HG02759 (cell line): Measurements from ENCODE around the gene KRT35.

Source experiments
- ATAC-seq: cut with Tn5 transposase; IDR thresholded peaks from one replicate; pipeline ENCODE4 v1.9.1; 2021; ENCODE audit warnings: mild to moderate bottlenecking, moderate library complexity; ENCODE audit not compliant: unreplicated experiment

The KRT35 gene

DNA sequence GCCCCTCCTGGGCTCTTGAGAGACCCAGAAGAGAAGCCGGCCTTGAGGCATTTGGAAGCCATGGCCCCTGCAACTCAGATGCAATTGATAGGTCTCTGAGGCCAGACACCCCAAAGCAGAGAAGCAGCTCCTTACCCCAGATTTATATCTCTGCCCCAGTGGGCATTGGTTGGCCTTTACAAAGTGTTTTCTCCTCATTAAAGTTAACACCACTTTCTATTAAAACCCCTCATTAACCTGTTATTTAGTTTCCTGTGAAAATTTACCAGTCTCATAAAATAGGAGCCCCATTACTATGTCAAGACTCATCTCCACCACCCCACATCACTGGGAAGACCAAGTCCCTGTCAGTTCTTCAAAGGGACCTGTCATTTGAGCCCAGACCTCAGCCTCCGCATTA lies at the start of gene KRT35:
TSS of gene KRT35 (minus strand) at position 116 of the 400 bp plus-strand sequence. CDS start at position 62, 54 bp downstream.
- ATAC-seq, result no peak

DNA sequence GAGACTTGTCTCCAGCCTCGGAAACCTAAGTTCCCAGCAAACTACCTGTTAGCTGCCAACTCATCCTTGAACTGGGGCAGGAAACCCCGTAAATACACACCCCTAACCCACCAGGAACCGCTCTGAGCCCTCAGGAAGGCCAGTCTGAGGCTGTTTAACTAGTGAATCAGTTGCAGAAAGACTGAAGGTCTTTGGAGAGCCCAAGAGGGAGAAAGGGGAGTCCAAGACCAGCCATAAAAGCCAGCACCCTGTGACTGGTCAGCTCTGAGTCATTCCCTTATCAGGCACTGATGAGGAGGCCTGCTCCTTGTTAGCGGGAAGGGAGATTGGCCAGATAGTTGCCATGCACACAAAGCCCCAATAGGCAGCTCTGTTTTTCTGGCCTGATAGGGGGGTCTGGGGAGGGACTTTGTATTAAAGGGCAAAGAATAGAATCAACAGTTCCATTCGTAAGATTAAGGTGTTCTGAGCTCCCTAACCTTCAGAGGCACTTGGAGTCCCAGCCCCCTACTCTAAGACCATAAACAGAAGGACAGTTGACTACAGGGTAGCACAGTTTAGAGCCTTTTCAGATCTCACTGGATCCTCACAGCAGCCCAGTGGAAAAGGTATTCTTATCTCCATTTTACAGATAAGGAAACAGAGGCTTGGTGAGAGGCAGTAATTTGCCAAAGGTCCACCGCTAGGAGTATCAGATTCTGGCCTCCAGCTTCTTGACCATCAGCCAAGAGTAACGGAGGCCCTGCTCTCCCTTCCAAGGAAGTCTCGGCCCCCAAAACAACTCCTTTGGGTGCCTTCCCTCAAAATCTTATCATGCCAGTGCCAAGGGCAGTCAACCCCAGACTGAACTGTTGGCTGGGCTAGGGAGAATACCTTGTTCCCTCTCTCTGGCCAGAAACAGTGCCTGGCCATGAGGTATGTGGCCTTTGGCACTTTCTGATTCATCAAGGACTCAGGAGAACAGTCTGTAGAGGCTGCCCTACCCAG lies 49.4 kb upstream of the KRT35 start:
- ATAC-seq, result no peak

DNA sequence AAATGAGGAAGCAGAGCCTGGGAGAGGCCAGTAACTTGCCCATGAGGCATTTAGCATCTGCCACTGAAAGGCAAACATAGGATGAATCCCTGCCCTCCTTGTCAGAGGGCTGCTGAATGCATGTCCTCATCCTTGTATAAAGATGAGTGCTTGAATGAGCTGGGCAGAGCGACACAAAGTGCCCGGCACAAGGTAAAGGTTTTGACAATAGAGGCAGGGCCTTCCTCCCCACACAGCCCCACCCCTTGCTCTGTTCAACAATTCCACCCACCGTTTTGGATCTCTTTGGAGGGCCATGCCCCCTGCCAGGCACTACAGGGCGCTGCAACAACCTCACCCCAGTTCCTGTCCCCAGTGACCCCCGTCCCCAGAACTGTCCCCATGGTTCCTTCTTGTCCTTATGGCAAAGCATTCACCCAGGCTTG lies 48.6 kb upstream of the KRT35 start:
- no peak for ATAC-seq

DNA sequence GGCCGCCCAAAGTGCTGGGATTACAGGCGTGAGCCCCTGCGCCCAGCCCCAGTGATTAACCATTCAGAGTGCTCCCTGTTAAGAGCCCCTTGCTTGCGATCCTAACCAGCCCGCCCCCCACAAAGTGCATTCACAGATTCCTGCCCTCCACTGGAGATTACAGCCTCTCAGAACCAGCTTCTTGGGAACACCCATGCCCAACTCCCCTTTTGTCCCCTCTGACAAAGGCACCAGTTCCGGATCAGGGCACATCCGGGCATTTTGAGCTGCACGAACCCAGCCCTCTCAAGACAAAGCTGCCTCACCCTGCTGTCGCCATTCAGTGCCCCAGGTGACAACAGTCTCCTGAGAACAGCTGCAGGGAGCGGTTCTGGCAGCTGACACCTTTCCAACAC lies 48.0 kb upstream of the KRT35 start:
- ATAC-seq, result no peak

DNA sequence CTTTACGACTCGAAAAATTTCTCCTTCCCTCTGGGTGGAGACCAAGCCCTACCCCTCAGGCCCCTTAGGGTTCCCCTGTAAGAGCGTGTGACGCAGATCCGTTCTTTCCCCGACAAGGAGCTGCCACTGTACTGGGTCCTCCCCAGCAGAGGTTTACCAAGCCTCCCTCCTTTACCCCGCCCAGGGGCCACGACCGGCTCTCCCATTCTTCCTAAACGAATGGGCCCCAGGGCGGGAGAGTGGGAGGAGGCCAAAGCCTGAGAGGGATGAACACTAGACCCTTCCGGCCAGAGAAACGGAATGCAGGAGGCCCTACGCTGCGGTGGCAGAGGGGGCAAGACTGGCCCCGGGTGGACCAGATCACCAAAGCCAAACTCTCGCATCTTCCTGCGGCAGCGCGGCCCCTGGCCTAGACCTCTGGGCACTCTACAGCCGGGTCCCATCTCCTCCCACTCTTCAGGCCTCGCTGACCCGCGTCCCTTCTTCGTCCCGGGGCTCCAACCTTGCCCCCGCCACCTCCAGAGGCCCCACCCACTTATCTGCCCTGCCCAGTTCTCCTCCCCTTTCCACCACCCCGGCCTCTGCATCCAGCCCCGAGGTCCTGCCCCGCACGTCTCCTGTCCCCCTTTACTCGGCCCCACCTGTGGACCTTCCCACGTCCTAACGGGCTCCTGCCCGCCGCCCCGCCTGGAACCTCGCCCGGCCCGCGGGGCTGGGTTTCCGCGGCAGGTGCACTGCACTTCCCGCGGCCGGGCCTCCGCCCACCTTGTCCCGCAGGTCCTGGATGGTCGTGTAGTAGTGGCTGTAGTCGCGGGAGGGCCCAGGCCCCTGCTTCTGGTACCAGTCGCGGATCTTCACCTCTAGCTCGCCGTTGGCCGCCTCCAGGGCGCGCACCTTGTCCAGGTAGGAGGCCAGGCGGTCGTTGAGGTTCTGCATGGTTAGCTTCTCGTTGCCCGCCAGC lies 46.4 kb upstream of the KRT35 start:
- ATAC-seq, result no peak

DNA sequence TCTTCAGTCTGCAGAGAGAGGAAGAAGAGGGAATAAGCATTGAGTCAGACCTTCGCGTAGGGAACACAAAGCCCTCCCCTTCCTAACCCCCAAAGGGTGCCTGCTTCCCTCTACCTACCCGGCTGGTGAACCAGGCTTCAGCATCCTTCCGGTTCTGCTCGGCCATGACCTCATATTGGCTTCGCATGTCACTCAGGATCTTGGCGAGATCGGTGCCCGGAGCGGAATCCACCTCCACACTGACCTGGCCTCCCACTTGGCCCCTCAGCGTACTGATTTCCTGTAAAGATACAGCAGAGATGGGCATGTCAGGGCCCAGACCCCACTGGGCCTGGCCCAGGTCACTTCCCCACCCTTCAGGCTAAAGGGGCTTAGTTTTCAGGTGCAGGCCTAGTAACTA lies 43.3 kb upstream of the KRT35 start:
- no peak for ATAC-seq

DNA sequence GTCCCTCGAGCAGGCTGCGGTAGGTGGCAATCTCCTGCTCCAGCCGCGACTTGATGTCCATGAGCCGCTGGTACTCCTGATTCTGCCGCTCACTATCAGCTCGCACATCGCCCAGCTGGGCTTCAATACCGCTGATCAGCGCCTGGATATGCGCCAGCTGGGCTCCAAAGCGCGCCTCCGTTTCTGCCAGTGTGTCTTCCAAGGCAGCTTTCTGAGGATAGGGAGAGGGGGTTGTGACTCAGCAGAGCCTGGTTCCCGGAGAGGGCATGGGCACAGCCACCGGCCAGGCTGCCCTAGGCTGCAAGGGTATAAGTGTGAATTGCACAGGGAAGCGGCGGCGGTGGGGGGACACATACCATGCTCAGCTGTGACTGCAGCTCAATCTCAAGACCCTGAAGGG lies 42.8 kb upstream of the KRT35 start:
- no peak for ATAC-seq

DNA sequence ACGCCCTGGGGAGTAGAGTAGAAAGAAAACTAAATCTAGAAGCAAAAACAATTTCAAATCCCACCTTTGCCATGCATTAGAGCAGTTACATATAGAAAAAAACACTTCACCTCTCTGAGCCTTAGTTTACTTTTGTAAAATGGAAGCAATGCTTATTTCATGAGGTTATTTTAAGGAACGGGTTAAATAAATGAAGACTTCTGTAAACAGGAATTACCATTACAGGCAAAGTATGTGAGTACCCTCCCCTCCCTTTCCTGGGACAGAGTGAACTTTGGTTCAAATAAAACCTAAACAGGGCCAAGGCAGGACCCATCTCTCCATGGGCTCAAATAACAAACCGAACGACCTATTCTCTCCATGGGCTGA lies 42.3 kb upstream of the KRT35 start:
- ATAC-seq, result no peak

DNA sequence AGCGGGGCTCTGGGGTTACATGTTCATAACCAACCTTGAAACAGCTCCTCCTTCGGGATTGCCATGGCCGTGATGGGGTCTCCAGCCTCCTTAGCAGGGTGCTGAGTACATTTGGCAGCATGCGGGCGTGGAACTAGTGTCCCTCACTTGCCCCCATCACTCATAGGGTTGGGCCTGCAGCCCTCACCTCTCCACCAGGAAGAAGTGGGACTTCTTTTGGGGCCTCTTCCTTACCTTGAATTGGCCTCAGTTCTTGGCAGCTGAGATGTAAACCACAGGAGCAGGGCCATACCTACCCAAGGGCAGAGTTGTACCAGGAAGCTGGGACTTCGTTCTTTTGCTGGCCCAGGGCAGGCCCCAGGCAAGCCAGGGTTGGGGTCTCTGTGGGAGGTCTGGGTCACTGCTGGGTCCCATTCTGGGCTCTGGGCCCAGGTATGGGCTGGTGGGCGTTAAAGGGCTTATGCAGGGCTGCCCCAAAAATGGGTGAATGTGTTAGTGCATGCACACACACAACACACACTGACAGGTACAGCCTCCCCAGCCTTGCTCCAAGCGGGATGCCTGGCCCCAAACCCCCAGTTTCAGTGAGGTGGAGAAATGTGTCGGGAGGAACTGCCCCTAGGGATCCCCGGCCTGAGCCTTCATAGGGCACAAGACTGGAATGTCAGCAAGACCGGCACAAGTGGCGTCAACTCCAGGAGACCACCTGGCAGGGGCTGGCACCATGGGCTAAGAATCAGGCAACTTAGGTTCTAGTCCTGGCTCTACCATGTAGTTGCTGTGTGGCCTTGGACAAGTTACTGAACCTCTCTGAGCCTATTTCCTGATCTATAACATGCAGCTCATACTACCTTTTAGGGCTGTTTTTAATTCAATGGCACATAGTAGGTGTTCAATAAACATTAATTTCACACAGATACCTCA lies 41.6 kb upstream of the KRT35 start:
- ATAC-seq, result no peak

DNA sequence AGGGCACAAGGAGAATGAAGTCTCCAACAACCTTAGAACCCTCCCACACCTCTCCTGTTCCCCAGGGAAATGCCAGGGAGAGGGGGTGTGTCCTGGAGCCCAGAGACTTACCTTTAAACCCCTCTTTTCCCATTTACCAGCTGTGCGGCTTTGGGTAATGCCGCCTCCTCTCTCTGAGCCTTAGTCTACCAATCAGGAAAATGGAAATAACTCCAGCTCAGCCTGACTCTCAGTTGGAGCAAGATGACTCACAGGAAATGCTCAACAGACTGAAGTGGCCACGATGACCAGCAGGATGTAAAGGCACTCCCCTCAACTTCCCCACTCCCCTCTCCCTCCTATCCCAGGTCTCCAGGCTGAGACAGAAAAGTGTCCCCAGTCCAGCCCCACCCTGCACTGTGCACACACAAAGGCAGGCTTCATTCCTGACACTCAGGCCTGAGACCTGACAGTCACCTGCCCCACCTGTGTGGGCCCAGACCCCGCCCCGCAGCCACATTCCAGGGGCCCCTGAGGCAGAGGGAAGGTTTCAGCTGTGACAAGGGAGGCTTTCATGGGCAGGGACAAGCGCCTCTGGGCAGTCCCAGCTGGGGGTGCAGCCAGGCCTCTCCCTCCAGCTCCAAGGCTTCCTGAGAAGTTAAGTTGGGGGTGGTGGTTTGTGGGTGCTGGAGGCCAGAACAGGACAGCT lies 40.8 kb upstream of the KRT35 start:
- ATAC-seq, result no peak

DNA sequence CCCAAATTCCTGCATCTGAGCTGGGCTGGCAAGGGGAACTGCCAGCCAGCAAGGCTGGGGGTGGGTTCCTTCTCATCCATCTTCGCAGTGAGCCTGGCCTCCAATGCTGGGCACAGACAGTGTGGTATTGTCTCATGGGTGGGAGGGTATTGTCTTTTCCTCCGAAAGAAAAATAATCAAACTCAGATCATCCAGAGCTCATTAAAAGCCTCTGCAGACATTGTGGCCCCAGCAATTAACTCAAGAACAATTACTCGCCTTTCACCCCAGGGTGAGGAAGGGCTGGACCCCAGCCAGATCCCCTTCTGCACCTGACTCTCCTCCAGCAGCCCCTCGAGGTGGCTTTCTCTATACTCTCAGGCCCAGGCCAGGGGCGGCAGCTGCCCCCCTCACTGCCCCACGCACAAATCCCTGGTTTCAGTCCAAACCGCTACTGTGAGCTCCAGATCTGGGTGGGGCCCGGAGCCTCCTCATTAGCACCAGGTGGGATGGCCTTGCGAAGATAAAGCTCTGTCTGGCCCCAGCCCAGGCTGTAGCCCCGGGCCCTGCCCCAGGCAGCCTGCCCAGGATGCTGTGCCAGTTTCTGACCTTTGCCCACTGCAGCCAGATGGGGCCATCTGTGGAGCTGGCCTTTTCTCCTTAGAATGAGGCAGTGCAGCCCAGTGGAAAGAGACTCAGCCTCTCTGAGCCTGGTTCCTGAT lies 40.0 kb upstream of the KRT35 start:
- ATAC-seq, result no peak

DNA sequence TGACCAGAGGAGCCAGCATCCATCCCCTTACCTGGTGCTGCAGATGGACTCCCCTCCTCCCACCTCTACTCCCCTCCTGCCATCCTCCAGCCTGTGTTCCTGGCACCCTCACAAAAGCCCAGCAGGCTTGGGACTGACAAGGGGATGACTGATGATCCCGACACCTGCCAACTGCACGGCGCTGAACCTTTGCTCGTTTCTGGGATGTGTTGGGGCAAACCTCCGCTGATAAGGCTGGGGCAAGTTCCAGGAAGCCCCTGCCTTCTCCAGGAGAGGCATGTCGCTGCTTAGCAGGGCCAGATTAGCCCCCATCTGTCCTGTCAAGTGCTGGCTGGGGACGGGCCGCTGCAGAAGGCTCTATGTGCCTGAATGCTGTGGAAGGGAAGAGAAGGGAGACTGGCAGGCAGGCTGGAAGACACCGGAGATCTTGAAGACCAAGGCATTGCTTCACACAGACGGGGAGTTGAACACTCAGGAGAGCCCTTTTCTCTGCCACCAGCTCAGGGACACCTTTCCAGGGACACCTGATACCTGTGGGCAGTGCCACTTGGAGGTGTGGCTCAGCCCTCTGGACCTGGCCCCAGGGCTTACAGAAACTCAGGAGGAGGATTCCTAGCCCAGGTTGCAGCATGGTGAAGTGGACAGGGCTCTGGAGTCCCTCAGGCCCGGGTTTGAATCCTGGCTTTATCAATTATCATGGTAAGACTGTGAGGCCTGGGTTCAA lies 38.7 kb upstream of the KRT35 start:
- no peak for ATAC-seq

DNA sequence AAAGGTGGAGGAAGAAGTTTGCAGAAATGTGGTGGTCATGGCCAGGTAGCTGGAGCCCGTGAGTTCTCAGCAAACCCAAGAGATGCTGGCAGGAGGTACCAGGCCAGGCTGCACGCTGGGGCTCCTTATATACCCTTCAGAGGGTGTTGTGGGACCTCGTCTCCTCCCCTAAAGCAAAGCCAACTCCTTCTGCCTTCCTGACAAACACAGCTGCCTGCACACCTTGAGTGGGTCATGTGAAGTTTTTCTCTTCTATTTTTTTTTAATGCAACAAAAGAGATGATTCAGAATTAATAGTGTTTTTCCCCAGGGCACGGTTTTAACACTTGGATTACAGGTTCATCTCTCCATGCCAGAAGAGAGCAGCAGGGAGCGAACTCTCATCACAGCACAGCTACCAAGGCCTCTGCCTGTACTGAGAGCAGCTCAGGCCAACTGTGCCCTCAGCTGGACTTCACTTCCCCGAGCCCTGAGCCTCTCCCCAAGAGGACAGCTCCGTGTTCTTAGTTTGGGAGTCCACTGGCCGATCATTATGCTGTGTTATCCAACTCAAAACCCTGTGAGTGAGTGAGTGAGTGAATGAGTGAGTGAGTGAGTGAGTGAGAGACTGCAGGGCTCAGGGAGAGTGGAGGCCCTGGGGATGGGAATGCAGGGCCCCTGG lies 38.0 kb upstream of the KRT35 start, which contains the start of gene KRT15:
TSS of gene KRT15 (minus strand) at position 102 of the 661 bp plus-strand sequence. CDS start at position 39, 63 bp downstream.
- no peak for ATAC-seq

DNA sequence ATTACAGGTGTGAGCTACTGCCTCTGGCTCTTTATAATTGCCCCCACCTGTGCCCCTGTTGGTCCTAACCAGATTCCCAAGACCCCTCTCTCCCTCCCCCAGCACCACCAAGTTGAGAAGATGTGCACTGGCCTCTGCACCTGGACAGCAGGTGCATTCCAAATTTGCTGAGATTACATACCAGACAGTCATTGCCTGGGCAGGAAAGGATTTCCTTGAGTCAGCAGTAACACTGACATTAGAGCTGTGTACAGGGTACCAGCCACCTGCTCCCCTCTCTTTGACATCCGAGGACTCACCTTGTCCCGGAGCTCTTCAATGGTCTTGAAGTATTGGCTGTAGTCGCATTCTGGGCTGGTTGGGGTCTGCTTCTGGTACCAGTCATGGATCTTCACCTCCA lies 37.1 kb upstream of the KRT35 start:
- ATAC-seq, result no peak

DNA sequence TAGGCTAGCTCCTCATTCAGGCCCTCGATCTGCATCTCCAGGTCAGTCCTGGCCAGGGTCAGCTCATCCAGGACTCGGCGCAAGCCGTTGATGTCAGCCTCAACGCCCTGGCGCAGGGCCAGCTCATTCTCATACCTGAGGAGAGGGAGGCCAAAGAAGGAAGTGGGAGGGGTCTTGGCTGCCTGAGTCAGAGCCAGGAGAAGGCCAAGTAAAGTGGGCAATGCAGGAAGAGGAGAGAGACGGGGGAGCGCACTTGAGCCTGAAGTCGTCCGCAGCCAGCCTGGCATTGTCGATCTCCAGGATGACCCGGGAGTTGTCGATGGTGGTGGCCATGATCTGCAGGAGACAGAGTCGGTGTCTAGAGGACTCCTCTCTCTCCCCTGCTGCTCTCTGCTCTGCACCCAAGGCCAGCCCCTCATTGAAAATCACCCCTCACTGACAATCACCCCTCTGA lies 35.9 kb upstream of the KRT35 start:
- no peak for ATAC-seq

DNA sequence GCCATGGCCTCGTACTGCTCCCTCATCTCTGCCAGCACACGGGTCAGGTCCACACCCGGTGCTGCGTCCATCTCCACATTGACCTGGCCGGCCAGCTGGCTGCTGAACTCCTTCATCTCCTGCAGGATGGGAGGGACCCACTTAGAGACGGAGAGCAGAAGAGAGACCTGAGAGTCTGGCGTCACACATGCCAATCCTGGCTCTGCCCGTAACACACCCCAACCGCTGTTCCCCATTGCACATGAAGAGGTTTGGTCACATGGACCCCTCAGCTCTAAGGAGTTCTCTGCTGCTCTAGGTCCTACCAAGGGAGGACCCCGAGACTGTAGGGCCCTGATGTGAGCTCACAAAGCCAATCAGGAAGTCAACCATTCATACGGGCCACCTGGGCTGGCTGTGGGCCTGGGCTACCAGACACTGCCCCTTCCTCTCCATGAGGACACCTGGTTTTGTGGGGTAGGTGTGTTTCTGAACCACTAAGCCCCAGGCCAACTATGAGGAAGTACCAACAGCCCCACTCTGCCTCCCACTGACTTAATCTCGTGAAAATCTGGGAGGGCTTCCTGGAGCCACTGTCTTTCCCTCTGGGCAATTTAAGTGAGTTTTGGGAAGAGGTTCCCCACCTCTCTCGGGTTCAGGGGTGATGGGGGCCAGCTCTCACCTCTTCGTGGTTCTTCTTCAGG lies 35.3 kb upstream of the KRT35 start:
- no peak for ATAC-seq

DNA sequence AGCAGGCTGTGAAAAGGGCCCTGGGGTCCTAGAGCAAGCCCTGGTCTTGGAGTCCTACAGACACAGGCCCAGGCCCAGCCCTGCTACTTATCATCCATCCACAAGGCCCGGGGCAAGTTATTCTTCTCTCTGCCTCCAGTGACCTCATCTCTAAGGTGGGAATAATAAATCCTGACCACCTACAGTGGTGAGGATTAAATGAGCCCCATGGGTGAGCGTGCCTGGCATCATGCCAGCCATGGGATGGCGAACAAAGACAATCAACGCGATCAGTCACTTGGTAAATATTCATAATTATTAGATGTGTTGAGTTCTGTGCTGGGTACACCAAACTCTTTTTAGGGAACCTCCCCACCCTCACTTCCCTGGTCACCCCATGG lies 32.2 kb upstream of the KRT35 start:
- ATAC-seq, result no peak
